Endometrium (tissue), 2 donors: ENCODE results near the gene DOLK.

ENCODE experiments used
- FAIRE-seq: peaks from 2 replicates; lab custom pipeline; 2012; peaks lifted over from hg19 to GRCh38; lab: Jason Lieb, UNC
- donor health status: control.
- donor health status: control.

DOLK gene

DNA sequence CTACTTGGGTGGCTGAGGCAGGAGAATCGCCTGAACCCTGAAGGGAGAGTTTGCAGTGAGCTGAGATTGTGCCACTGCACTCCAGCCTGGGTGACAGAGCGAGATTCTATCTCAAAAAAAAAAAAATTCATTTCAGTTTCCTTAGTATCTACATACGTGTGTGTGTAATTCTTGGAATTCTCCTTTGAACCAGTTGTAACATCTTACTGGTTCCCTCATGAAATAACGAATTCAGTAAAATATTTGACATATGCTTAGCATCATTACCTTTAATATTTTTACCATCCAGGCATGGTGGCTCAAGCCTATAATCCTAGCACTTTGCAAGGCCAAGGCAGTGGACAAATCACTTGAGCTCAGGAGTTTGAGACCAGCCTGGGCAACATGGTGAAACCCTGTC is 17.8 kb downstream of the DOLK start:
- FAIRE-seq, result no peak

DNA sequence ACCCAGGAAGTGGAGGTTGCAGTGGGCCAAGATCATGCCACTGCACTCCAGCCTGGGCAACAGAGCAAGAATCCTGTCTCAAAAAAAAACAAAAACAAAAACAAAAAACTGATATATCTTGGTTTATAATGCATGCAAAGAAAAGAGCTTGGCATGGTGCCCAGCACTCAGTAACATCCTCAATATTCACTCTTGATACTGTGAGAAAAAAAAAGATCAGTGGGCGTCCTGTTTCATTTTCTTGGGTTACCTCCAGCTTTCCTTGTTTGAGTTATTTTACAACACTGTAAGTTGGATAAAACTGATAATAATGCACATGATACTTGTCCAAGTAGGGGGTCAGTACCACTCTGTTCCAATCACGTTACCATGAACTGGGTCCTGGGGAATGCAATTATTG is 18.8 kb downstream of the DOLK start:
- no peak for FAIRE-seq

DNA sequence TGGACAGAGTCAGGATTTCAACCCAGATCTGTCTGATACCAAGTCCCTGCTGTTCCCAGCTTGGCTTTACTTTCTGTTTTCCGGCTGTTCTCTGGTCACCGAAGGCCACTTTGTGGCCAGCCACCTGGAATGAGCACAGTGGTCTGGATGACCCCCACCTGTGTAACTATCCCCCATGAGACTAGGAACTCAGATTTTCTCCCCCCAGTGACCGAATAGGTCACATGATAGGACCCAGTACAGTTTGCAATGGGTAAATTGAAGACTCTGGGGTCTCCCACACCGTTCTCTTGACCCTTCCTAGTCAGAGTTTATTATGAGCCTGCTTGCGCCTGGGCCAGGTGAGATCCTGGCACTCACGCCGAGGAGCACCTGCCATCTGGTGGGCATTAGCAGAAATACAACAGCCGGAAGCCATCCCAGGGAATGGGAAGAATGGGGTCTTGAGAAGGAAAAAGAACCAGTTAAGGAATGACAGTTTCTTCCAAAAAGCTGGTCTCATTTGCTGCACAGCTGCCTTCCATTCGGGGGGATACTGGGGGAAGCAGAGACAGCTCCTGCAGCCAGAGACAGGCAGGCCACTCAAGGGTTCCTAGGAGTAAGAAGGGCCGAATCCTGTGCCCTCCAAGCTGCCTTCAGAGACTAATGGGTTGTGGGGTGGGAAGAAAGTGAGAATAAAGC is 19.5 kb downstream of the DOLK start:
- FAIRE-seq, result no peak

DNA sequence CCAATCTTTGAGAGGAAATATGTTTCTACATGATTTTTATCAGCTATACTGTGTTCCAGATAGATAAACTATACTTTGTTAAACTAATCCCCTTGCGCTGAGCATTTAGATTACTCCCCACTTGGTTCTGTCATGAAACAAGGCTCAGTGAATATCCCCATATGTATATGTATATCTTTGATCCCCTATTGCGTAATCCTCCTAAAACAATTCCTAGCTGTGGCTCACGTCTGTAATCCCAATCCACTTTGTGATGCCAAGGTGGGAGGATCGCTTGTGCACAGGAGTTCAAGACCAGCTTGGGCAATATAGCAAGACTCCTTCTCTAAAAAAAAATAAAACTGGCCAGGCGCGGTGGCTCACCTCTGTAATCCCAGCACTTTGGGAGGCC is 23.9 kb downstream of the DOLK start:
- FAIRE-seq, result no peak

DNA sequence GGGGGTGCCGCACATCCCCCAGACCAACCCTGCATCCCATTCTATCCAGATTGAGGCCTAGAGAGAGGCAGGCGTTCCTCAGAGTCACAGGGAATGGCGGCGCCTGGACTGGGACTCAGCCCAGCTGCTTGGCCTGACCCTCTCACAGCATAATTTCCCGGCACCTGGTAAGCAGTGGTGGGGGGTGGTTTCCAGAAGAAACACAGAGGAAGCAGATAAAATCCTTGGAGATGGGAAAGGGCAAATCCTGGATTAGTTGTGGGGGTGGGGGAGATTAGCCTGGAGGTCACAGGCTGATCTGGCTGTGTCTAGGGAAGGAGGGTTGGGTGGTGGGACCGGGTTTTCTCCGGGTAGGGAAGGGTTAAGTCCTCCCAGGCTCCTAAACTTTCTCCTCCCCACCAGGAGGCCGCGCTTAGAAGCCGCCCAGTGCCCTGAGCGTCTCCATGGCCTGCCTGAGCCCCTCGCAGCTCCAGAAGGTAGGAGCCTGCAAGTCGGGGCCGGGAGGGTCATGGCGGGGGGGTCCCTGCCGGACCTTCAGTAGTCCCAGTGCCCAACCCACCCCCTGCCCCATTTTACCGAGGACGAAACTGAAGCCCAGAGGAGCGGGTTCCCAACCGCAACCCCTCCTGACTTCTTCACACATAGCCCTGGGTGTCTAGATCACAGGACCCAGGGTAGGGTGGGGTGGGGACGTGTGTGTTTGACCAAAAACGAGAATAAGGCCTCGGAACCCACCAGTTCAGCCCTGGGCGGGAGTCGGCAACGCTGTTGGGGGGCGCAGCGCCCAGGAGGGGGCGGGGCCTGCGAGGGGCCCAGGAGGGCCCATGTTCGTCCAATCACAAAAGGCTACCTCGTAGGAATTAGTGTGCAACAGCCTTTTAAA is 25.3 kb downstream of the DOLK start:
- FAIRE-seq, result no peak

DNA sequence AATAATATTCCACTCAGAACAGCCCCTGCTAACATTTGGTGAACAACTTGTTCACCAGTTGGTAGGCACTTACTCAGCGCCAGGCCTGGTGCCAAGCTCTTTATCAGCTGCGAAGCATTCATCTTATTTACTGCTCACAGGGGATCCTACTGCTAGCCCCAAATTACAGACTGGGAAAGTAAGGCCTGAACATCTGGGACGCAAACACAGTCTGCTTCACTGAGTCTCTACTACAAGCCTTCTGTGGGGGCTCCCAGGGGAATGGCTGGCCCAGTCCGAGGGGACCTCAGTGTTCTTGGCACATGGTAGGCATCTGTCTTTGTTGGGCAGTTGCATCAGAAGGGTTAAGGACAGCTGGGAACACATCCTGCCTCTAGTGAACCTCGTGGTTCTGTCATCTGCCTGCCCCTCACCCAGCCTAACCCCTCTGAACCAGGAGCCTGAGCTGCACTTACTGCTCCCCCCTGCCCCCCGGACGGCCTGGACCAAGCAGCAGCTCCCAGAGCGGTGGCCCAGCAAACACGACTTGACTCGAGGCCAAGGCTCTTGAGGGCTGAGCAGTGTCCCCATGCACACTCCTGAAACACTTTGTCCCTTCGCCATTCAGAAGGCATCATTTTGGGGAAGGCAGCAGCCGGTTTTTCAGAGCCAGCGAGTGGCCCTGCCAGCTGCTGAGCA is 26.9 kb downstream of the DOLK start, which contains the start of gene PHYHD1:
PHYHD1 (plus strand) TSS at position 602 of the 678 bp plus-strand sequence. CDS start 1,342 bp downstream, outside the sequence.
- FAIRE-seq, result no peak

DNA sequence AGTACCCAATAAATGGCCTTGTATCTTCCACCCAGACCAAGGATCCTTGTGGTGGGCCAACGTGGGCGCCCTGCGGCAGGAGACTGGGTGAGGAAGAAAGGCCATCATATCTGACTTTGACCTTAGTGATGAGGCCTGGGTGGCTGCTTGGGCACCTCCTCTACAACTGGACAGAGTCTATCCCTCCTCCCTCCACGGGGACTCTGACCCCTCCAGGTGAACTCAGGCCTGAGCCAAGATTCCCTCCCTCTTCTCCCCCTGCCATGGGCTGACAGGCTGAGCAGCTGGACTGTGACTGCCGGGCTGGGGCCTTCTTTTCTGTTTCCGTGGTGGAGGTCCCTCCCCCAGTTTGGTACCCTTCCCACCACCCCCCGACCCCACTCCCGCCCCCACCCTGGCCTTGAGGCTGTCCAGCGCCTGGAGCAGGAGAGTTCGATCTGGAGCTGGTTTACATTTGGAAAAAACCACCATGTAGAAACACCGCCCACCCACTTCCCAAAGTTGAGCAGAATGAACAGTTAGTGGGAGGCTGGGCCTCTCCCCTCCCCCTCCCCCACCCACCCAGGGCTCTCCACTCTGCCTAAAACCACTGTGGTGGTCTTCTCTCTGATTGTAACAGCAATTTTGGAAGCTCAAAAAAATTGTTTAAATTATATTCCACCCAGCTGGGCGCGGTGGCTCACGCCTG is 27.9 kb downstream of the DOLK start:
- no peak for FAIRE-seq

DNA sequence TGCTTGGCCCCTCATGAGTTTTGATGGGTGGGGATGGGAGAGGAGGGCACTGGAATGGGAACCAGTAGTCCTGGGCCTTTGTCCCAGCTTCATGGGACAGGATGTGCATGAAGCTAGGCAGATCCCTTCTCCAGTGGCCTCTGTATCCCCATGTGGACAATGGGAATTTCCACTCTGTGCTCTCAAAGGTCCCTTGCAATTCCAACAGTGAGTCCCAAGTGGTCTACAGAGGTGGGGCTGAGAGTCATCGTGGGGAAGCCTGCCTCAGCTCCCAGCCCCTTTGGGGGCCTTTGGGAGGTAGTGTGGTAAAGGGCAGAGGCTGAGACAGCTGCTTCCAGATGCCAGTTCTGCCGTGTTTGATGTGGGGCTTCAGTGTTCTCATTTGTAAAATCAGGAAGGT is 28.5 kb downstream of the DOLK start:
- no peak for FAIRE-seq

DNA sequence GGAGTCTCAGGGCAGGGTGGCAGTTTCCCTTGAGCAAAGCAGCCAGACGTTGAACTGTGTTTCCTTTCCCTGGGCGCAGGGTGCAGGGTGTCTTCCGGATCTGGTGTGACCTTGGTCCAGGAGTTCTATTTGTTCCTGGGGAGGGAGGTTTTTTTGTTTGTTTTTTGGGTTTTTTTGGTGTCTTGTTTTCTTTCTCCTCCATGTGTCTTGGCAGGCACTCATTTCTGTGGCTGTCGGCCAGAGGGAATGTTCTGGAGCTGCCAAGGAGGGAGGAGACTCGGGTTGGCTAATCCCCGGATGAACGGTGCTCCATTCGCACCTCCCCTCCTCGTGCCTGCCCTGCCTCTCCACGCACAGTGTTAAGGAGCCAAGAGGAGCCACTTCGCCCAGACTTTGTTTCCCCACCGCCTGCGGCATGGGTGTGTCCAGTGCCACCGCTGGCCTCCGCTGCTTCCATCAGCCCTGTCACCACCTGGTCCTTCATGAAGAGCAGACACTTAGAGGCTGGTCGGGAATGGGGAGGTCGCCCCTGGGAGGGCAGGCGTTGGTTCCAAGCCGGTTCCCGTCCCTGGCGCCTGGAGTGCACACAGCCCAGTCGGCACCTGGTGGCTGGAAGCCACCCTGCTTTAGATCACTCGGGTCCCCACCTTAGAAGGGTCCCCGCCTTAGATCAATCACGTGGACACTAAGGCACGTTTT is 30.1 kb downstream of the DOLK start:
- FAIRE-seq, result peak; percentile 80

DNA sequence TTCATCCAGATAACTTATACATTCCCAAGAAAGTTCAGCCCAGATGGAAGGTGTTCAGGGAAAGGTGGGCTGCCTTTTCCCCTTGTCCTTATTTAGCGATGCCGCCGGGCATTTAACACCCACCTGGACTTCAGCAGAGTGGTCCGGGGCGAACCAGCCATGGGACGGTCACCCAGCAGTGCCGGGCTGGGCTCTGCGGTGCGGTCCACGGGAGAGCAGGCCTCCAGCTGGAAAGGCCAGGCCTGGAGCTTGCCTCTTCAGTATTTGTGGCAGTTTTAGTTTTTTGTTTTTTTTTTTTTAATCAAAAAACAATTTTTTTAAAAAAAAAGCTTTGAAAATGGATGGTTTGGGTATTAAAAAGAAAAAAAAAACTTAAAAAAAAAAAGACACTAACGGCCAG is 30.7 kb downstream of the DOLK start:
- FAIRE-seq, result no peak

DNA sequence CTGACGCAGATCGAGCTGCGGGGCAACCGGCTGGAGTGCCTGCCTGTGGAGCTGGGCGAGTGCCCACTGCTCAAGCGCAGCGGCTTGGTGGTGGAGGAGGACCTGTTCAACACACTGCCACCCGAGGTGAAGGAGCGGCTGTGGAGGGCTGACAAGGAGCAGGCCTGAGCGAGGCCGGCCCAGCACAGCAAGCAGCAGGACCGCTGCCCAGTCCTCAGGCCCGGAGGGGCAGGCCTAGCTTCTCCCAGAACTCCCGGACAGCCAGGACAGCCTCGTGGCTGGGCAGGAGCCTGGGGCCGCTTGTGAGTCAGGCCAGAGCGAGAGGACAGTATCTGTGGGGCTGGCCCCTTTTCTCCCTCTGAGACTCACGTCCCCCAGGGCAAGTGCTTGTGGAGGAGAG is 31.2 kb downstream of the DOLK start:
- FAIRE-seq, result no peak

DNA sequence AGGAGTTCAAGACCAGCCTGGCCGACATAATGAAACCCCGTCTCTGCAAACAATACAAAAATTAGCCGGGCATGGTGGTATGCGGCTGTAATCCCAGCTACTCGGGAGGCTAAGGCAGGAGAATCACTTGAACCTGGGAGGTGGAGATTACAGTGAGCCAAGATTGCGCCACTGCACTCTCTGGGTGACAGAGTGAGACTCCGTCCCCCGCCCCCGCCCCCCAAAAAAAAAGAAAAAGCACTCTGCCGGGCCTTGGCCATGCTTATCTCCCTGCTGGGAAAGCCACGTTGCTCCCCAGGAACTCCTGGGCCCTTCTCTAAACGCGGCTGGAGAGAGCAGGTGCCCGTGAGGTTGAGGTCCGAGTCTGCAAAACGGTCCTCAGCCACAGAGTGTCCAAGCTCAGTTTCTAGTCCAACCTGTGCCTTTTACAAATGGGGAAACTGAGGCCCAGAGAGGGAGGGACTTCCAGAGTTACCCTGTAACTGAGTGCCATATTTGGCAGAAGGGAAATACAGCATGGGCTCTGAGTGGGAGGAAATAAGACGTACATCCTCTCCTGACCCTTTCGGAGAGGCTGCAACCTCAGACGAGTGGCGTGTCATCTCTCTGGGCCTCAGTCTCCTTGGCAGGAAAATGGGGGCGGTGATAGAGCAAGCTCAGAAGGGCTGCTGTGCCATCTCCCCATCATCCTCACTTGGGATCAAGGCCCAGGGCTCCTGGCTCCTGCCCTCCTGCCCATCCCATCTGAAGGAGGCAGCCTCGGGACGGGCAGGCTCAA is 33.2 kb downstream of the DOLK start:
- no peak for FAIRE-seq

DNA sequence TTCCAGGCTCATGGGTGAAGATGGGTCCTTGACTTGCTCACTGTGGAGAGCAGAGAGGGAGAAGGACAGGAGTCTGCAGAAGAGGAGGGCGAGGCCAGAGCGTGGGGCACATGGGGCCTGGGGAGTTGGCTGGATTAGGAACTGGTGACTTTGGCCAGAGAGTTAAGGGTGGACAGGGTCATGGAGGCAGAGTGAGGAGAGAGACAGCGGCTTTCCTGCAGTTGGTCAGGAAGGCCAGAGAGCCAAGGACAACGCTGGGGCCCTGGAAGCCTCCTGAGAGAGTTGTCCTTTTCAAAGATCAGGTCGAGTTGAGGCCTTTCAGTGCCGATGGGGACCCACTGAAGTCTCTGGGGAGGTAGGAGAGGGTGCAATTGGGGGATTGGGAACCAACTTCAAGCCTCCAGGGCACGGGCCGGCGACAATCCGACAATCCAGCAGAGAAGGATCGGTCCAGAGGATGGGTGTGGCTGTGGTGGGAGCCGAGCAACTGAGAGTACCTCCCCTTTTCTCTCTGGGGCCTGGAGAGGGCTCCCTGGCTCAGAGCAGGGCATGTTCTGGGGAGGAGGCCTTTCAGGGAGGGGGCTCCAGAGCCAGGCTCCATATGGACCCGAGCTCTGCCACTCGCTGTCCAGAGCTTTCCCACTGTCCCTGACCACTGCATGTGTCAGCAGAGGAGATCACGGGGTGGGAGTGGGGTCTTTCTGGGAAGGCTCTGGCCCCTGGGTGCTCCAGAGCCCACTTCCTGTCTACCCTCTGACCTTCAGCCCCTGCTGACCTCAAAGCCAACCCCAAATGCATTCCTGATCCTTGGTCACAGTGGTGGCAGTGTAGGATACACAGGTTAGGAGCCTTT is 34.1 kb downstream of the DOLK start:
- no peak for FAIRE-seq

DNA sequence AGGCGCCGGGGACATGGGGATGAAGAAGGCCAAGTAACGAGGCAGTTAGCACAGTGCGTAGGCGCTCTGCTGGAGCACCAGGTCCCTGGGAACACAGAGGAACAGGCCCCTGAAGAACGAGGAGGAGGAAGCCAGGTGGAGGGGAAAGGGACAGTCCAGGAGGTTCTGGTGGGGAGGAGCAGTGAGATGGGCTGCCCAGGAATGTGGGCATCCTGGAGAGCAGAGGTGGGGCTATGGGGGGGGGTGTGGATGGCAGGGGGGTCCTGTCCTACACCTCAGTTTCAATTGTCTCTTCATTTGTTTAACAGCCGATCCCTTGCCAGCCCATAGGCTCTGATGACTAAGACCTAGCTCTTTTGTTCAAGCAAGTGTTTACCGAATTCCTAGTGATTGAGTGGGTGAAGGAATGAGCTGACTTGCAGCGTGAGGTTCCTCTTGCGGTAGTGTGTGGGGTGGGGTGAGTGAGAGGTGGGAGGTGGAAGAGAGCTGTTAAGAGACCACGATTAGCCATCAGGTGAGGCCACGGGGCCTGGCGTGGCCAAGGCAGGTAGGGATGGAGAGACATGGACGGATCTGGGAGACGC is 35.0 kb downstream of the DOLK start:
- no peak for FAIRE-seq

DNA sequence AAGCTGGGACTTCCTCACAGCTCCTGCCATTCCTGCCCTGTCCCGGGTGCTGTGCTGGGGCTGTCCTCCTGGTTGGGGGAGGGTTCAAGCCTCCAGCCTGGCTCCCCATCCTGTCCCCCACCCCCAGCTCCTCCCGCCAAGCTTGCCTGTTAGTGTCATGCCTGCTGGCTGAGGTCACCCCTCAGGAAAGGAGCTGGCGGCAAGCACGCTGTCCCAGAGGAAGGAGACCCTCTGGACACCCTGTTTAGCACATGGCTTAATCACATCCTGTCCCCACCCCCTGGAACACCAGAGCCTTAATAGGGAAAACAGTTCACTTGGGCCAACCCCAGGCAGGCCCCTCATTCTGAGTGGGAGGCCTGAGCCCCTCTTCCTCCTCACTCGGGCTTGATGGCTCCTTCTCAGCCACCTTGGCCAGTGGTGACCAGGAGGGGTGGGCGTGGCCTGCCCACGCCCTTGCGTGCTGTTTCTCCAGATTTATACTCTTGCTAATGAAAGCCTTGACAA is 35.8 kb downstream of the DOLK start:
- no peak for FAIRE-seq

DNA sequence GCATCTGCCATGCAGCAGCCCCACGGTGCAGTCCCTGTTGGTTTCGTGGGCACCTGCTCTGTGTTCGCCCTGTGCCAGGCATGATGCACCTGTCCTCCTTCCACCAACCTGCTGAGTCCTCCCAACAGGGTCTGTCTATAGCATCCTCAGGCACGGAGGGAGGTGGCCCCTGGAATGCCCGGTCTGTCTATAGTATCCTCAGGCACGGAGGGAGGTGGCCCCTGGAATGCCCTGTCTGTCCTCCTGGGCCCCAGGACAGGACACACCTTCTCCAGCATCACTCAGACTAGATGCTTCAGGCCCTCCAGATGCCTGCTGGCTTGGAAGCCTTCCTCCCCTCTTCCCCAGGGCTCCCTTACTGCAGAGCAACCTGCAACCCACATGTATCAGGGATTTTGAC is 36.5 kb downstream of the DOLK start:
- no peak for FAIRE-seq

DNA sequence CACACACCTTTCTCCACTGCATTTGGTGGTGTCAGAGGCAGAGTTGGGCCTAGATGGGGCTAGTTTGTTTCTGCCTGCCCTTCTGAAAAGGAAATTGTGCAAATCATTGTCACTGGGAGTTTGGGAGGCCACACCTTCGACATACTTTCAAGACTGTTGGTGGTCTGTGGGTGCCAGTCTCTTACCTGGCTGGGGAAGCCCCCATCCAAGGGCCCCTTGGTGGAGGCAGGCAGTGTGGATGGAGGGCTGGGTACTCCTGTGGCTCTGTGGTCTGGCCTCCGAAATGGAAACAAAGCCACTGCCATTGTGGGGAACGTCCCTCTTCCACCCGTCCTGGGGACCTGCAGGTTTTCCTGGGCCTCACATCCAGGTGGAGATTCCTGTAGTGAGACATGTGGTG is 37.5 kb downstream of the DOLK start:
- FAIRE-seq, result no peak

DNA sequence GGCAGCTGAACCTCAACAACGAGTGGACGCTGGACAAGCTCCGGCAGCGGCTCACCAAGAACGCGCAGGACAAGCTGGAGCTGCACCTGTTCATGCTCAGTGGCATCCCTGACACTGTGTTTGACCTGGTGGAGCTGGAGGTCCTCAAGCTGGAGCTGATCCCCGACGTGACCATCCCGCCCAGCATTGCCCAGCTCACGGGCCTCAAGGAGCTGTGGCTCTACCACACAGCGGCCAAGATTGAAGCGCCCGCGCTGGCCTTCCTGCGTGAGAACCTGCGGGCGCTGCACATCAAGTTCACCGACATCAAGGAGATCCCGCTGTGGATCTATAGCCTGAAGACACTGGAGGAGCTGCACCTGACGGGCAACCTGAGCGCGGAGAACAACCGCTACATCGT is 39.0 kb downstream of the DOLK start:
- no peak for FAIRE-seq

DNA sequence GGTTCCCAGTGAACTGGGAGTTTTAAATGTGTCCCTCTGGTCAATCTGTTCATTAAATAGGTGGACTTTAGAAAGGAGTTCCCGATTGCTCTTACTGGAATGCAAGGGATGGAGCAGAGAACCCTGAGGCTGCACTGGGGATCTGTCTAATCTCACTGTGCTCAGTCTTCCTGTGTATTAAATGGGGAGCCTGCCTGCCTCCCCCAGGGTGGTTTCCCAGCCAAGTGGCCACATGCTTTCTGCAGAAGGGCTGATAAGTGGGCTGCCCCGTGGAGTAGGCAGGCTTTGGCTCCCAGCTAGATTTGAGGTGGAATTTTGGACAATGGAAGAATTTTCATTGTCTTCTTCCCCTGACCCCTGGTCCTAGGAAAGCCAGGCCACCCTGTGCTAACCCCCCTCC is 40.7 kb downstream of the DOLK start:
- FAIRE-seq, result no peak
